ENCODE measurements around the gene PLD1.
"Not testable (repeated sequence)": the region's sequence is repeated elsewhere in the genome, so short reads cannot be mapped to it uniquely, and the experiment has no call there.

PLD1 gene

DNA sequence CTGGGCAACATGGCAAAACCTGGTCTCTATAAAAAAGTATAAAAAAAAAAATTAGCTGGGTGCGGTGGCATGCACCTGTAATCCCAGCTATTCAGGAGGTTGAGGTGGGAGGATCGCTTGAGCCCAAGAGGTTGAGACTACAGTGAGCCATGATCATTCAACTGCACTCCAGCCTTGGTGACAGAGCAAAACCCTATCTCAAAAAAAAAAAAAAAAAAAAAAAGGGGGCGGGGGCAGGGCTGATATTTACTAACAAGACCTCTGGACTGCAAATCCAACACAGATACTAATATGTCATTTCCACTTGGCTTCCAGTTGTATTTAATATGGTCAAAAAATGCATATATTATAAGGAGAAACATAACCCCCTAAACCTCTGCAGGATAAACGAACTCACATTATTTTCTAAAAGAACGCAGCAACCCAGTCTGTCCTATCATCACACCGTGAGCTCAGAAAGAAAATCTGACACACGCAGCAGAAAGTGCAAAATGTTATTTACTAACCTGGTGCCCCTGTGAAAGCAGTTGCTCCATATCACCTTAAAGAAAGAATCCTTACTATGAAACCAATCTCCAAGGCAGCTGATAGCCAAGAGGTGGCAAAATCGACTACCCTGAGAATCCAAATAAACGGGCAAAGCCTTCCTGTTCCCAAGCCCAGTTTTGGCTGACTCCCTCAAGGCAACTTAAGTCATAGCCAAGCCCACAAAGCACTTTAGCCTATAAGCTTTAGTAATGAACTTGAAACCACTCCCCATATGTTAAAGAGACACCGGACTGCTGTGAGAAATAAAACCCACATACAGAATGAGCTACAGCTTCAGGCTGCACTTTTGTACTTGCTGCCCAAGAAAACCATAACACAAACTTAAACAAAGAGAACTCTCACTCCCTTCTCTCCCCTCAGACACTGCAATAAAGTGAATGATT, 39.3 kb downstream of the PLD1 start:
- no peak for DNase-seq (ENCODE audit: low spot score)

DNA sequence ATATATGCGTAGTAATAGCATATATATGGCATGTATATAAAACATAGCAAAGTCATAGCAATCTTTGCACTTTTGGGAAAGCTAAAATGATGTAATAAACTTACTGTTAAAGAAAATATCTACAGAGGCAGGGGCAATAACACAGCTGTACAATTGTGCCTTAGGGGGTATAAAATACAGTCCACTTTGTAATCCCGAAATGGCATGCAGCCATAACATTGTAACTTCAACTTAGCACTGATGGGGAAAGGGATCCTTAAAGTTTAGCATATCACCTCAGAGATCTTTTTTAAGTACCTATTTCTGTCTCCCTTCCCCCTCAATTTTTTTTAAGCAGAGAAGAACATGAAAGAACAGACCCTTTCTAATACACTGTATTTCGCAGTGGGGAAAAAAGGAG, 40.8 kb downstream of the PLD1 start:
- no peak for DNase-seq (ENCODE audit: low spot score)

DNA sequence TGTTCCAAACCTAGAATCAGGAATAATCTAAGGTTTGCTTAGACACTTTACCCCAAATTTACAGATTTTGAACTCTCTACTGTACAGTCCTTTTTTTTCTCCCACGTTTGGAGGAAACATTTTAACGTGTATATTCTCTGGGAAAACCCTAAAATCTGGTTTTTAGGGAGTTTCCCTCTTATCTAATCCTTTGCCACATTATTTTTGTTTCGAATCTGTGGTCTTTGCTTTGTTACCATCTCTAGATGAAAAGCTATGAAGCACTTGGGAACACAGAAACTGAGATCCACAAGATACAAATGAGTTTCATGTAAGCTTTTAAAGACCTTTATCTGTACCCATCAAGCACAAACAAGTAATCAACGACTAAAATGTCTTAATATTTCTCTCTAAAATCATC, 41.3 kb downstream of the PLD1 start:
- DNase-seq (ENCODE audit: low spot score), result no peak

DNA sequence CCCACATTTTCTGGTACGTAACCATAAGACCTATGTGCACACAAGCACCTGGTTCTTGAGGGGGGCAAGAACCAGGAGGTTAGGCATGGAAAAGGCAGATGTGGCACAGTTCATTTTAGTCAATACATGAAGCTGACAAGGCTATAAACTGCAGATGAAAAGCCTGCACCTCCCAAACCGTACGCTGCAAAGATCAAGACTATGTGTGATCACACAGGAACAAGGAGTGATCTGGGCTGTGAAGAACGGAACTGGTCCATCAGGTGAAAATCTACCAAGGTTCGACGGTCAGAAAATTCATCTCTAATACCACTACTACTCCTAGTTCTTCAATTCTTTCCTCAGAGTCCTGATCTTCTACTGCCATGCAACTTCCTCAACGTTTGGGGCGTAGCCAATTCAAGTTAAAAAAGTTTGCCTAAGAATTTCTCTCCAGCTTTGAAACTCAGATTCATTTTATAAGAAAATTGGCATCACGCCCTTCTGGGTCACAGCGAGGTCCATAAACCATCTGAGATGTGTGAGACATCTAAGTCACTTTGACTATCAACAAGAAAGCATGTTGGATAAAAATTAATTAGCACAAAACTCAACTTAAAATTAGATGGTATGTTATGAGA, 41.9 kb downstream of the PLD1 start:
- DNase-seq (ENCODE audit: low spot score), result no peak

DNA sequence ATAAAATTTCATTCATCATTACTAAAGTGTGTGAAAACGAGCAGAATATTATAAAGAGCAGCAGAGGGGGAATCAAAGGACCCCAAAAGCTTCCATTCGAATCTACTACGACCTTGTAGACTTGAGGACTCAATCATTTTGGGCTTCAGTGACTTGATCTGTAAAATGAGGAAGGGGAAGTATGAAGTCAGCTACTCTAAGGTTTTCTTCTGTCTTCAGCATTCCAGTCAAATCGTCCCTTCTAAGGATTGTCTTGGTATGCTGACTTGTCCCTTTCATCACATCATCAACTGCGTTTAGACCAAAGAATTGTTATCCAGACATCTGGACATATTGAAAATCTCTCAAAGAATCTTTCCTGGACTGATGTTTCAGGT, 44.8 kb downstream of the PLD1 start:
- DNase-seq (ENCODE audit: low spot score), result no peak

DNA sequence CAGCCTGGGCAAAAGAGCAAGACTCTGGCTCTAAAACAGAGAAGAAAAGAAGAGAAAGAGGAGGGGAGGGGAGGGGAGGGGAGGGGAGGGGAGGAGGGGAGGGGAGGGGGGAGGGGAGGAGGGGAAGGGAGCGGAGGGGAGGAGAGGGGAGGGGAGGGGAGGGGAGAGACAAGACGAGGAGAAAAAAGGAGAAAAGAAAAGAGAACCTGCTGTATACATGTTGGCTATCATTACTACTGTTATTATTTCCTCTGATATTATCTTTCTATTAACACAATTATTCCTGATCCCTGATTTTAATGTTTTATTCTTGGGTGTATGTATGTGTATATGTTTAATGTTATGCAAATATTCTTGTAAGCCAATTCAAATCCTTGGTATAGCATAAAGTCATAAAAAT, 46.9 kb downstream of the PLD1 start:
- no peak for DNase-seq (ENCODE audit: low spot score)

DNA sequence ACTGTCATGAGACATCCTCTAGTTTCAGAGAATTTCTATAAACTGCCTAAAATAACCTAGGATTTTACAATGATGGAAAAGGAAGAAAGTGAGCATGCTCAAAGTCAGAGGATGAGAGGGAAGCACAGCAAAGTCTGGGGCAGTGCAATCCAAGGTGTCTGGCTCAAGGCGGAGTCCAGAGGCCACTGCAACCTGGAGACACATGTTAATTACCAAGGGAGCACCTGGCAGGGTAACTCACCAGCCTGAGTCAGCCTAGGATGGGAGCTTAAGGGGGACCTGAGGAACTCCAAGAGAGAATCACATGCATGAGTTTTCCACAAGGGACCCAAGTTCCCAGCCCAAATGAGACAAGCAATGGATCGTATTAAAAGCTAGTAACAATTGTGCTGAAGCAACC, 49.8 kb downstream of the PLD1 start:
- no peak for DNase-seq (ENCODE audit: low spot score)

DNA sequence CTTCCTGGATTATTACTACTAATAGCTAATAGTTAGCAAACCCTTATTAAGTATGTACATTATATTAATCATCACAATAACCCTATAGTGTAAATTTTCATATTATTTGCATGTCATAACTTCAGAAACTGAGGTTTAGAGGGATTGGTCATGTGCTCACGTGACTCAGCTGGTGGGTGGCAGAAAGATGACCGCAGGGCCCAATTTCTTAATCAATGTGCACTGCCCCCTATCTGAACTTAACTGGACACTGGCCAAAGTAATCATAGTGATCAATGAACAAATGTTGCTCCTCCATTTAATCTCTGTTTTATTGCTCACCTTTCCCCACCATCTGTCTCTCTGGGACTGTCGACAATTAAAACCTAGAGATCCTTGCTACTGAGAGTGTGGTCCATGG, 52.2 kb downstream of the PLD1 start:
- DNase-seq (ENCODE audit: low spot score), result no peak

DNA sequence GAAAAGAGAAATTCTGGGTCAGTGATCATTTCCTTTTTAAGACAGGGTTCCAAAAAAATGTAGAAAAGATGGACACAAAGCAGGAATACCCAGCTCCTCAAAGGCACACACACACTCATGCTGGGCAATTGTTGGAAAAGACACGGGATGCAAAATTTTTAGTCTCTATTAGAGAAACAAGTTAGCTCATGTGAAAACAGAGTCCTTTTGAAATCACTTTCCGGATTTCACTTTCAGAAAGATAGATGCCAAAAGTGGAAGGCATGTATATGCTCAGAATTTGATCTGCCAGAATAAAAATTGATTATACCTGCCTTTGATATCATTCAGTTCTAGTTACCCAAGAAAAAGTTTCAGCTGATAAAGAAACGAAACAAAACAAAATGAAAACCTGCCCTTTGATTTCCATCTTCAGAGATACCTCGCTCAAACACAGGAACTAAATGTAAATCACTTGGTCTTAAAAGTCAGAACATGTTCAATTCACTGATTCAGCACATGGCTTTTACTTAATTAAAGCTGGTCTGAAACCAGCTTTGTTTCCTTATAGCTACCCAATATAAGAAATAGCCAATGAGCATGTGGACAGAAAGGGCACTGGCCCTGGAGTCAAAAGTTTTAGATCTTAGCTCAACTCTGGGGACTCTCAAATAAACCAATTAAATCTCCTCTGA, 52.8 kb downstream of the PLD1 start:
- no peak for DNase-seq (ENCODE audit: low spot score)

DNA sequence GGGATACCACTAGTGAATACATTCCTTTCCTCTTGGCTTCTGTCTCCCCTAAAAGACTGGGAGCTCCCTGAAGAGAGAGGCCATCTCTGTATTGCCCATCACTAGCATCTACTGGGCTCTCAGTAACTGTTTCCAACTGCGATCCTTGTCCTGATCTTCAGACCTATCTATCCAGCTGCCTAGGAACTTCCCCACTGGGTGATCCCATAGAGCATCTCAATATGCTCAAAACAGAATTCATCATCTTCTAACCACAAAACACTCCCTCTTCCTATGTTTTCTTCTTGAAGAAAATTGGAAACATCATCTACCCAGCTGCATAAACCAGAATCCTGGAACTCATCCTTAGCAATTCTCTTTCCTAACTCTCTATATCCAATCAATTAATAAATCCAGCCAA, 54.6 kb downstream of the PLD1 start:
- DNase-seq (ENCODE audit: low spot score), result no peak

DNA sequence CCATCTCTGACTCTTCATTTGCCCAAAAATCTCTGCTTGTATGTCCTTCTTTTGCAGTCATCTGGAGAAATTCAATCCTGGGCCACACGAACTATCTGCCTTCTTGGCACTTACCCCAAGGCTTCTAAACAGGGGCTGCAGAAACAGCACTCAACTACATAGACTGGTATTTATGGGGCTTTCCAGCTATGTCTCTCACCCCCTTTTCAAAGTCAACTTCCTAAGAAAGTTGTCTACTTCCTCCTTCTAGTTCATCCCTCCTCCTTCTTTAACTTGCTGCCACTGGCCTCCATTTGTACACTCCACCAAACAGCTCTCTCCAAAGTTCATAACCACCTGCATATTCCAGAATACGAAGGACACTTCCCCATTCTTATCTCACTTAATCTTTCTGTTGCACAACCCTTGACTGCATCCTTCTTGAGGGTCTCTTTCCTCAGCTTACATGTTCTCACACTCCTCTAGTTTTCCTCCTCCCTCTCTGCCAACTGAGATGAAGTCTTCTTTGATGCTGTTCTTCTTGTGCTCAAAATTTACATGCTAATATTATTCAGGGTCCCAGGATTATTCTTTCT, 55.2 kb downstream of the PLD1 start:
- DNase-seq (ENCODE audit: low spot score), result no peak

DNA sequence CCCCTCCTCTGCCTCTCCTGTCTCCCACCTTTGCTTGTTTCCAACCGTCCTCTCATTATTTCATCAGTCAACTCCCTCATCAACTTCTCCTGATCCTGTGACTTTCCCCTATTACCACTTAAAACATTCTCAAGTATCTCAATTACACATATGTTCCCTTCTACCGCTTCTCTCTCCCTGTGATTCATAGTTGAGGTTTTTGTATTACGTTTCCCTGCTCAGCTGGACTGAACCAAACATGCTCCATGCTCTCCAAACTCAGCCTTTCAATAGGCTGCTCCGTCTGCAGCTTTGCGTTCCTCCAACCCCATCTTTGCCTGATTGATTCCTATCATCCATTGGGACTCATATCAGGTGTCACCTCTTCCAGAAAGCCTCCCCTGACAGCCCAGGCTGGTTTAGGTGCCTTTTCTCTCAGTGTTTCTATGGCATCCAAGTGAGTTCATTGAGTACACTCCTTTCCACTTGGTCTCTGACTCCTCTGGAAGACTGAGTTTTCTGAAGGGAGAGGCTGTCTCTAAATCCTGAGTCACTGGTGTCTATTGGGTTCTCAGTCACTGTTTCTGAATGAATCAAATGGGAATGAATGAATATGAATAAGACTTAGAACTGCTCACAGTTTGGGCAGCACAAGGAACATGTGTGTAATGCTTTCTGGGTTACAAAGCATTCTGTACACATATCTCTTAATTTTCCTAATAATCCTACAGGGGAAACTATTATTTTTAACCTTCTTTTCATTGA, 56.4 kb downstream of the PLD1 start:
- no peak for DNase-seq (ENCODE audit: low spot score)

DNA sequence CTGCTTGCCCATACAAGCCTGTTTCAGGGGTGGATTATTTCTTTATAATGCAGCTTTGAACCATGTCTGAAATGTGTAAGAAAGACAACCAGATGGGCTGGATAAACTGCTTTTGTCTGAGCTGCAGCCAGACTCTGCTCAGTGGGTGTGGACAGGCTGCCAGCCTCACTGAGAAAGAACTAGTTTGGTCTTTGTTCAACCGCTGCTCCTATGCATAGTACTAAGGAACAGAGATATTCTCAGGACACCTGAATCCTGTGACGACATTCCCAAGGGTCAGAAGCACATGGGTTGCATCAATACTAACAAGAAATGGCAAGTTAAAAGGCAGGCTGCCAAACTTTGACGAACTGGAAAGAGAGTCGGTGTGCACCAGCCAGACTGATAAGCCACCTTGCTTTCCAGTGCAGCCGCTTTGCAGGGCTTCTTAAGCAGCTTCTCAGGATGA, 57.2 kb downstream of the PLD1 start:
- DNase-seq (ENCODE audit: low spot score), result no peak

DNA sequence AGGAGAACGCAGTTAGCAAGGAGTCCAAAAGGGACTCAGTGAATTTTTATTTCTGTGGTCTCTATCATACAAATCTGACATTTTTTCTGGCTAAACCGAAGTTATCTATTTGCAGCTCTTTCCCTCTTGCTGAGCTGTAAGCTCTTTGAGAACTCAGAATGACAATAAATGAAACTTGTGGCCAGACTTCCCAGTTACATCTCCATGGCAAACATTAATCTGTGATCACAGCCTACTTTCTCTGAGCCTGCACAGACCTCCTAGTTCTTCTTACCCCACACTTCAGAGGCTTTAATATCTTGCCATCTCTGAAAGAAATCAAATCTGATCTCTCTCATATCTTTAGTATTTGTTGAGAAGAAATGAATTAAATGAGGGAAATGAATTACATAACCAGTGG, 58.0 kb downstream of the PLD1 start:
- no peak for DNase-seq (ENCODE audit: low spot score)

DNA sequence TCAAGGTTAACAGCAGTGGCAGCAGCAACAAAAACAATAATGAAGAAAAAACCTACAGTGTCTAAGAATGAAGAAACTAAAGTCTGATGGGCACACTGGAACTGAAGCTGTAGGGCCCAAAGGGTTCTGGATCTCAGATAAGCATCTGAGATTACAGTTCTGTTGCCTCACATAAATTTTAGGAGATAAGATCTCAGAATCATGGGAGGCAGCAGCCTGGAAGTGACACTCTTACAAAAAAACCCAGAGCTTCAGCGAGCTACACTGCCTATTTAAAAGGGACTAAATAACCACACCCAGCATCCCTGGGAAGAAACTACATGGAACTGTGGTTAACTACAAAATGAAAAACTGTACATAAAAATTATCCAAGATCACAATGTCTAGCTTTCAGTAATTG, 61.2 kb downstream of the PLD1 start:
- no peak for DNase-seq (ENCODE audit: low spot score)

DNA sequence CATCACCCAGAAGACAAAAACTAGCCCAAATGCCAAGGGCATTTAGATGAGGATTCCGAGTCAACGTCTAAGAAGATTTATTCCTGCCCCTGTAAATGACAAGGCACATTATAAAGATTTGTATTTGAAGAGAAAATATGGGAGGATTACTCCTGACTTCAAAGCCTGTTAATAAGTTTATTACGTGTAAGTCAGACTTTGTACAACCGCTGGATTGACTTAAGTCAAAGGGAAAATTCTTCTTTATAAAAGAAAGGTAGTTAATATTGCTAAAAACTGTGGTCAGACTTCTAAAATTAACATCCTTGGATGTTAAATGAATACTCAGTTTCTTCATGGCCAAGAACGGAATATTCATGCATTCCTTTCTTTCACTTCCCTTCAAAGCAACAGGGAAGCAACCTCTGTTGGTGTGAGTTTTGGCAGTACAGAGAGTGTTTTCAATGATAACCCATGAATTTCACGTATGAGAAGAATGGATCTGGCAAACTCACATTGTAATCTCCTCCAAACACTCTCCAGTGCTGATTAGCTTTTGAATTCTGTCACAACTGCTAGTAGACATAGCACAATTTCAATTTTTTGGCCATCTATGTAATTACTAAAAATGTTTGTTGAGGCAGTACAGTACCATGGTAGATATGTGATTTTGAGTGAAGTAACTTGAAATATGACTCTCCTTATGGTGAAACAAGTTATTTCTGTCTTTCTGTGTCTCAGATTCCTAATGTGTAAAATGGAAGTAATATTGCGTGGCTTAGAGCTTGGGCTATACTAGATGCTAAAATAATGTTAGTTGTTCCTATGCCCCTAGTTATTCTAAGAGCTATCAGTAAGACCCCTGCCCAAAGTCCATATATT, 62.0 kb downstream of the PLD1 start:
- no peak for DNase-seq (ENCODE audit: low spot score)

DNA sequence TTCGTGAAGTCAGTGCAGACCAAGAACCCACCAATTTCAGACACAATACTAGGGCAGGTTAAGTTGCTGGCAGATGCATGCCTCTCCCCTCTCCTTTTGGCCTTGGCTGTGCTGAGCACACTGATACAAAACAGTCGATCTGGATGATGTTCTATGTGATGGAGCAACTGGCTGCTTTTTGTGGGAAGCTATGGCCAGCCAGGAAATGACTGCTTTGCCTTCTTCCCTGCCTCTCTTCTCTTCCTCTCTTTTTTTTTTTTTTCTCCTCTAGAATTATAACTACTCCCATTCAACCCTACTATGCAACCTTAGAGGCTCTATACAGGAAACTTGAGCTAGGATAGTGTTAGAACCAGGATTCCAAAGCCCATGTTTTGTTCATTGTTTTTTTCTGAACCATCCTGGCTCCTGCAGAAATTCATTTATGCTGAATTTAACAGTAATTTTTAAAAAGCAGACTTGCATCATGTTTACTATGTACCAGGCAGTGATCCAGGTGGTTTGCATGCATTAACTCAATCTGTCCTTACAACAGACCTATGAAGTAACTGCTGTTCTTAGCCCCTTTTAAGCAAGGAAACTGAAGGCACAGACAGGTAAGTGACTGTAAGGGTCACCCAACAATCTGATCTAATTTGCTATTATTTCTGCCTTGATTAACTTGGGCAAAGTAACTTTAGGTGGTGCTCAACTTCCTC, 62.9 kb downstream of the PLD1 start:
- no peak for DNase-seq (ENCODE audit: low spot score)

DNA sequence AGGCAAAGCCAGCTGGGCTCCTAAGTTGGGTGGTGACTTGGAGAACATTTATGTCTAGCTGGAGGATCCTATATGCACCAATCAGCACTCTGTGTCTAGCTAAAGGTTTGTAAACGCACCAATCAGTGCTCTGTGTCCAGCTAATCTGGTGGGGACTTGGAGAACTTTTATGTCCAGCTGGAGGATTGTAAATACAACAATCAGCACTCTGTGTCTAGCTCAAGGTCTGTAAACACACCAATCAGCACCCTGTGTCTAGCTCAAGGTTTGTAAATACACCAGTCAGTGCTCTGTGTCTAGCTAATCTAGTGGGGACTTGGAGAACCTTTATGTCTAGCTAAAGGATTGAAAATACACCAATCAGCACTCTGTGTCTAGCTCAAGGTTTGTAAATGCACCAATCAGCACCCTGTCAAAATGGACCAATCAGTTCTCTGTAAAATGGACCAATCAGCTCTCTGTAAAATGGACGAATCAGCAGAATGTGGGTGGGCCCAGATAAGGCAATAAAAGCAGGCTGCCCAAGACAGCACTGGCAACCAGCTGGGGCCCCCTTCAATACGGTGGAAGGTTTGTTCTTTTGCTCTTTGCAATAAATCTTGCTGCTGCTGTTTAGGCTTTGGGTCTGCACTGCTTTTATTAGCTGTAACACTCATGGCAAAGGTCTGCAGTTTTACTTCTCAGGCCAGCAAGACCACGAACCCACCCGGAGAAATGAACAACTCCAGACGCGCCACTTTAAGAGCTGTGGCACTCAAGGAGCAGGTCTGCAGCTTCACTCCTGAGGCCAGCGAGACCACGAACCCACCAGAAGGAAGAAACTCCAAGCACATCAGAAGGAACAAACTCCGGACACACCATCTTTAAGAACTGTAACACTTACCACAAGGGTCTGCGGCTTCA, 63.7 kb downstream of the PLD1 start:
- DNase-seq (ENCODE audit: low spot score), result not testable (repeated sequence)

DNA sequence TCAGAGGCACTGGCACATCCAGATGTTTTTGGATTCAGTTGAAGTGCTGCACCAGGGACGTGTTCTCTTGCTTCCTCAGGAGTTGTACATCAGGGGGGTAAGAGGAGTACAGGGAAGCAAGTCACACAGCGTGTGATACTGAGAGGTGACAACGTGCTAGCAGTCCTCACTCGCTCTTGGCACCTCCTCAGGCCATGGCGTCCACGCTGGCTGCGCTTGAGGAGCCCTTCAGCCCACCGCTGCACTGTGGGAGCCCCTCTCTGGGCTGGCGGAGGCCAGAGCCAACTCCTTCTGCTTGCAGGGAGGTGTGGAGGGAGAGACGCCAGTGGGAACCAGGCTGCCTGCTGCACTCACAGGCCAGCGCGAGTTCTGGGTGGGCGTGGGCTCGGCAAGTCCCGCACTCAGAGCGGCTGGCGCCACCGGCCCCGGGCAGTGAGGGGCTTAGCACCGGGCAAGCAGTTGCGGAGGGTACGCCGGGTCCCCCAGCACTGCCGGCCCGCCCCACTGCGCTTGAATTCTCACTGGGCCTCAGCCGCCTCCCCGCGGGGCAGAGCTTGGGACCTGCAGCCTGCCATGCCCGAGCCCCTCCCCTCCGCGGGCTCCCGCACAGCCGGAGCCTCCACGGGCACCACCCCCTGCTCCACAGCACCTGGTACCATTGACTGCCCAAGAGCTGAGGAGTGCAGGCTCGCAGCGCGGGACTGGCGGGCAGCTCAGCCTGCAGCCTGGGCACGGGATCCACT, 64.5 kb downstream of the PLD1 start:
- no peak for DNase-seq (ENCODE audit: low spot score)

Data from ecto neural progenitor cell (in vitro differentiated cells).